ENCODE results near the gene CABLES2.
"Not testable (repeated sequence)": the region's sequence is repeated elsewhere in the genome, so short reads cannot be mapped to it uniquely, and the experiment has no call there.

GRCh38 chr20:62373631-62374179 is 33.4 kb downstream of the CABLES2 start:
- not testable (repeated sequence) for TF ChIP-seq POLR2A (IDR thresholded peaks at IDR 0.05; ENCODE audit: borderline replicate concordance, extremely low read depth, insufficient read depth, insufficient read length); CTCF (IDR thresholded peaks at IDR 0.05 in 2 of 3, conservative IDR thresholded peaks at IDR 0.05 in 1 of 3; ENCODE audit: borderline replicate concordance in 1 of 3, insufficient read depth in 1 of 3, low read depth in 2 of 3, low read length in 2 of 3); MAX (IDR thresholded peaks at IDR 0.05); SIN3A (IDR thresholded peaks at IDR 0.05; ENCODE audit: low read depth); EZH2 (IDR thresholded peaks at IDR 0.05); REST (IDR thresholded peaks at IDR 0.05; ENCODE audit: low read depth); POLR2AphosphoS5 (IDR thresholded peaks at IDR 0.05; ENCODE audit: low read depth, low read length); FOSL1 (IDR thresholded peaks at IDR 0.05; ENCODE audit: low read depth); EZH2phosphoT487 (IDR thresholded peaks at IDR 0.05; ENCODE audit: borderline replicate concordance)
